Measurements from ENCODE around the gene CAMKMT.

The CAMKMT gene

GRCh38 chr2:44448860-44449527 is 87.2 kb downstream of the CAMKMT start:
- Histone ChIP-seq H3K79me2 (ENCODE audit: control insufficient read depth, insufficient read depth, low read length, poor library complexity) (no peaks in the 10 kb centered on the region), H3K4me2 (ENCODE audit: low read length) (no peak overlapping the region), H2BK12ac (ENCODE audit: low read length) (no peak overlapping the region), H2AFZ (ENCODE audit: insufficient read depth, low read length, poor library complexity) (no peak overlapping the region), H2BK120ac (ENCODE audit: insufficient read depth, low read length, poor library complexity) (no peak overlapping the region), H3K9ac (ENCODE audit: low read length) (no peak overlapping the region), H3K4ac (ENCODE audit: low read depth, low read length) (no peak overlapping the region), H4K91ac (ENCODE audit: low read depth, low read length) (no peak overlapping the region), H3K79me1 (ENCODE audit: low read length) (no peaks in the 10 kb centered on the region), H2AK5ac (ENCODE audit: low read length) (no peak overlapping the region), H3K23ac (ENCODE audit: low read length) (no peak overlapping the region), H4K8ac (ENCODE audit: low read depth, low read length) (no peak overlapping the region), H3K4me3 (ENCODE audit: low read depth, low read length) (no peak overlapping the region), H3K4me1 (ENCODE audit: control insufficient read depth in 1 of 2, insufficient read depth in 2 of 2, low read length in 2 of 2) (no peaks in the 10 kb centered on the region), H3K14ac (ENCODE audit: low read length) (no peak overlapping the region), H3K36me3 (ENCODE audit: control insufficient read depth in 1 of 2, insufficient read depth in 2 of 2, low read length in 2 of 2) (no peaks in the 10 kb centered on the region), H4K12ac (ENCODE audit: low read depth, low read length) (no peak overlapping the region), H3K9me3 (ENCODE audit: insufficient read depth, low read depth, low read length) (no peaks in the 10 kb centered on the region), H3K27me3 (ENCODE audit: insufficient read depth, low read length) (no peaks in the 10 kb centered on the region), H3K27ac (ENCODE audit: low read depth, low read length) (no peak overlapping the region), H2BK5ac (ENCODE audit: low read depth, low read length, poor library complexity) (no peak overlapping the region), H3K18ac (ENCODE audit: low read length) (no peak overlapping the region)
- DNase-seq, result no peak
- WGBS (ENCODE audit: extremely low coverage, insufficient coverage, insufficient read length), result 100% methylated on average over 1 of the region's 6 CpGs

DNA sequence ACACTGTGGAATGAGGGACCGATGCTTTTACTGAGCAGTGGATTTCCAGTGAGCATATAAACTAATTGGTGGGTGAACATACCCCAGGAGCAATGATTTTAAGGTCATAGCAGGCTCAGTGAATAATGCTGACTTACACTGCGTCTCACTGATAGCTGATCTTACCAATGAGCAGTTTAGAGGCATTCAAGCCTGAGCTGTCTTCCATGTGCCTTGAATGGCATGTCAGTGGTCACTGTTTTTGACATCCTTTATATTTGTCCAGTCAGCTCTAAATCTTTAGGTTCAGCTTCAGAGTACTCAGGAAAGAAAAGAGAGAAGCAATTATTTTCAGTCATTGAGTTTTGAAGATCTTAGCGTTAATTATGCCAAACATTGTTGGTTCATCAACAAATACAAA is 88.3 kb downstream of the CAMKMT start:
- no peaks in the 10 kb centered on the region for H3K27me3 ChIP-seq (ENCODE audit: insufficient read depth, low read length)
- H3K4ac ChIP-seq (ENCODE audit: low read depth, low read length), result no peak overlapping the region
- no peak overlapping the region for H4K8ac ChIP-seq (ENCODE audit: low read depth, low read length)

DNA sequence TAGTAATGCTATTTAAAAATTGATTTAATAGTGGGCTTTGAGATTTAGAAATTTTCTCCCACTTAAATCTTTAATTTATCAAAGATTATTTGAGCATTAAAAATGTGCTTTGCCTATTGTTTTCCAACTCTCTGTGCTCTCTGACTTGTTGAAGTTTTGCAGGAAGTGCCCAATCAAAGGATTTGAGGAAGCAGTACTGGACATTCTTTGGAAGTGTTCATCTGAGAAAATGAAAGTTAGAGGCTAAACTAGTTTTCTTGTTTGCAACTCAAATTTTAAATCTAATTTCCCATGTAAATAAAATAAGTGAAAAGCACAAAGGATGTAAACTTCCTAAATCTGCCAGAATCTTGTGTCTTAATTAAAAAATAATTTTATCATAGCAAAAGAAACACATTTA is 89.1 kb downstream of the CAMKMT start:
- H3K18ac ChIP-seq (ENCODE audit: low read length), result no peak overlapping the region
- H4K91ac ChIP-seq (ENCODE audit: low read depth, low read length), result no peak overlapping the region
- no peaks in the 10 kb centered on the region for H3K4me1 ChIP-seq (ENCODE audit: control insufficient read depth in 1 of 2, insufficient read depth in 2 of 2, low read length in 2 of 2)
- no peak overlapping the region for H3K9ac ChIP-seq (ENCODE audit: low read length)
- H3K4me3 ChIP-seq (ENCODE audit: low read depth, low read length), result no peak overlapping the region
- H4K8ac ChIP-seq (ENCODE audit: low read depth, low read length), result no peak overlapping the region
- no peaks in the 10 kb centered on the region for H3K79me1 ChIP-seq (ENCODE audit: low read length)
- H3K9me3 ChIP-seq (ENCODE audit: insufficient read depth, low read depth, low read length), result no peaks in the 10 kb centered on the region
- H3K27ac ChIP-seq (ENCODE audit: low read depth, low read length), result no peak overlapping the region
- H2BK5ac ChIP-seq (ENCODE audit: low read depth, low read length, poor library complexity), result no peak overlapping the region
- H2AFZ ChIP-seq (ENCODE audit: insufficient read depth, low read length, poor library complexity), result no peak overlapping the region
- DNase-seq, result no peak
- H2AK5ac ChIP-seq (ENCODE audit: low read length), result no peak overlapping the region
- no peak overlapping the region for H3K23ac ChIP-seq (ENCODE audit: low read length)
- no peaks in the 10 kb centered on the region for H3K79me2 ChIP-seq (ENCODE audit: control insufficient read depth, insufficient read depth, low read length, poor library complexity)
- no peak overlapping the region for H3K4ac ChIP-seq (ENCODE audit: low read depth, low read length)
- no peak overlapping the region for H2BK12ac ChIP-seq (ENCODE audit: low read length)
- H3K36me3 ChIP-seq (ENCODE audit: control insufficient read depth in 1 of 2, insufficient read depth in 2 of 2, low read length in 2 of 2), result no peaks in the 10 kb centered on the region
- no peak overlapping the region for H3K4me2 ChIP-seq (ENCODE audit: low read length)
- H4K12ac ChIP-seq (ENCODE audit: low read depth, low read length), result no peak overlapping the region
- H3K14ac ChIP-seq (ENCODE audit: low read length), result no peak overlapping the region
- no peaks in the 10 kb centered on the region for H3K27me3 ChIP-seq (ENCODE audit: insufficient read depth, low read length)
- H2BK120ac ChIP-seq (ENCODE audit: insufficient read depth, low read length, poor library complexity), result no peak overlapping the region

More for the DNA sequence above, 88.3 kb downstream of the CAMKMT start:
- Histone ChIP-seq H3K4me2 (ENCODE audit: low read length) (no peak overlapping the region), H3K36me3 (ENCODE audit: control insufficient read depth in 1 of 2, insufficient read depth in 2 of 2, low read length in 2 of 2) (no peaks in the 10 kb centered on the region), H3K27ac (ENCODE audit: low read depth, low read length) (no peak overlapping the region), H4K91ac (ENCODE audit: low read depth, low read length) (no peak overlapping the region), H3K79me2 (ENCODE audit: control insufficient read depth, insufficient read depth, low read length, poor library complexity) (no peaks in the 10 kb centered on the region), H3K18ac (ENCODE audit: low read length) (no peak overlapping the region), H3K23ac (ENCODE audit: low read length) (peak overlapping the region; percentile 46), H3K9me3 (ENCODE audit: insufficient read depth, low read depth, low read length) (no peaks in the 10 kb centered on the region), H3K4me3 (ENCODE audit: low read depth, low read length) (no peak overlapping the region), H2BK12ac (ENCODE audit: low read length) (no peak overlapping the region), H3K14ac (ENCODE audit: low read length) (no peak overlapping the region), H3K4me1 (ENCODE audit: control insufficient read depth in 1 of 2, insufficient read depth in 2 of 2, low read length in 2 of 2) (no peaks in the 10 kb centered on the region), H3K9ac (ENCODE audit: low read length) (no peak overlapping the region), H2AFZ (ENCODE audit: insufficient read depth, low read length, poor library complexity) (no peak overlapping the region), H2BK5ac (ENCODE audit: low read depth, low read length, poor library complexity) (no peak overlapping the region), H4K12ac (ENCODE audit: low read depth, low read length) (no peak overlapping the region), H3K79me1 (ENCODE audit: low read length) (no peaks in the 10 kb centered on the region), H2BK120ac (ENCODE audit: insufficient read depth, low read length, poor library complexity) (no peak overlapping the region), H2AK5ac (ENCODE audit: low read length) (no peak overlapping the region)
- DNase-seq, result no peak
- no CpG with 5 or more reads among the region's 3 CpGs for WGBS (ENCODE audit: extremely low coverage, insufficient coverage, insufficient read length)

- Histone ChIP-seq H3K9ac (ENCODE audit: low read length) (no peak overlapping the region), H3K79me2 (ENCODE audit: control insufficient read depth, insufficient read depth, low read length, poor library complexity) (no peaks in the 10 kb centered on the region), H3K36me3 (ENCODE audit: control insufficient read depth in 1 of 2, insufficient read depth in 2 of 2, low read length in 2 of 2) (no peaks in the 10 kb centered on the region), H2BK120ac (ENCODE audit: insufficient read depth, low read length, poor library complexity) (no peak overlapping the region), H3K18ac (ENCODE audit: low read length) (no peak overlapping the region), H3K27me3 (ENCODE audit: insufficient read depth, low read length) (no peaks in the 10 kb centered on the region), H3K14ac (ENCODE audit: low read length) (no peak overlapping the region), H3K27ac (ENCODE audit: low read depth, low read length) (no peak overlapping the region), H3K23ac (ENCODE audit: low read length) (no peak overlapping the region), H2BK5ac (ENCODE audit: low read depth, low read length, poor library complexity) (no peak overlapping the region), H3K79me1 (ENCODE audit: low read length) (no peaks in the 10 kb centered on the region), H3K9me3 (ENCODE audit: insufficient read depth, low read depth, low read length) (no peaks in the 10 kb centered on the region), H4K12ac (ENCODE audit: low read depth, low read length) (no peak overlapping the region), H2BK12ac (ENCODE audit: low read length) (no peak overlapping the region), H4K8ac (ENCODE audit: low read depth, low read length) (no peak overlapping the region), H3K4me1 (ENCODE audit: control insufficient read depth in 1 of 2, insufficient read depth in 2 of 2, low read length in 2 of 2) (no peaks in the 10 kb centered on the region), H3K4me2 (ENCODE audit: low read length) (no peak overlapping the region), H3K4ac (ENCODE audit: low read depth, low read length) (no peak overlapping the region), H3K4me3 (ENCODE audit: low read depth, low read length) (no peak overlapping the region), H4K91ac (ENCODE audit: low read depth, low read length) (no peak overlapping the region), H2AK5ac (ENCODE audit: low read length) (no peak overlapping the region), H2AFZ (ENCODE audit: insufficient read depth, low read length, poor library complexity) (no peak overlapping the region)
- no CpG with 5 or more reads among the region's 1 CpG for WGBS (ENCODE audit: extremely low coverage, insufficient coverage, insufficient read length)
- no peak for DNase-seq
Measured at GRCh38 chr2:44452069-44452583, 90.4 kb downstream of the CAMKMT start.

All from trophoblast cell (in vitro differentiated cells and primary cell).